GM19372 (cell line): ENCODE measurements around the gene C4orf51.
"Not testable (repeated sequence)": the region's sequence is repeated elsewhere in the genome, so short reads cannot be mapped to it uniquely, and the experiment has no call there.

Source experiments
- ATAC-seq: cut with Tn5 transposase; IDR thresholded peaks from one replicate; pipeline ENCODE4 v1.9.1; 2021; ENCODE audit warnings: mild to moderate bottlenecking, low read depth, moderate library complexity; ENCODE audit not compliant: unreplicated experiment

C4orf51 gene

GRCh38 chr4:145679991-145680455 is at the start of gene C4orf51:
TSS of gene C4orf51 (plus strand) at chr4:145680146. CDS start at chr4:145680204, 58 bp downstream.
- ATAC-seq: no peak

- no peak for ATAC-seq
Observed at GRCh38 chr4:145635117-145635516, 44.8 kb upstream of the C4orf51 start.

GRCh38 chr4:145635630-145636029 is 44.3 kb upstream of the C4orf51 start:
- ATAC-seq: no peak

- ATAC-seq: no peak
Observed at GRCh38 chr4:145639186-145639698, 40.7 kb upstream of the C4orf51 start.

- ATAC-seq: not testable (repeated sequence)
Observed at GRCh38 chr4:145640236-145640635, 39.7 kb upstream of the C4orf51 start.

GRCh38 chr4:145643295-145643694 is 36.7 kb upstream of the C4orf51 start:
- no peak for ATAC-seq

GRCh38 chr4:145644699-145645098 is 35.2 kb upstream of the C4orf51 start:
- no peak for ATAC-seq

- ATAC-seq: no peak
Observed at GRCh38 chr4:145656156-145656555, 23.8 kb upstream of the C4orf51 start.

GRCh38 chr4:145660064-145660463 is 19.9 kb upstream of the C4orf51 start:
- no peak for ATAC-seq

GRCh38 chr4:145663194-145663593 is 16.8 kb upstream of the C4orf51 start:
- no peak for ATAC-seq

GRCh38 chr4:145665773-145666172 is 14.2 kb upstream of the C4orf51 start:
- no peak for ATAC-seq

GRCh38 chr4:145670422-145670821 is 9.5 kb upstream of the C4orf51 start:
- no peak for ATAC-seq

GRCh38 chr4:145679520-145679919 is 426 bp upstream of the C4orf51 start:
- no peak for ATAC-seq

- ATAC-seq: no peak
Observed at GRCh38 chr4:145680902-145681301, 956 bp downstream of the C4orf51 start.

- ATAC-seq: no peak
Observed at GRCh38 chr4:145681518-145681917, 1.6 kb downstream of the C4orf51 start.

- ATAC-seq: no peak
Observed at GRCh38 chr4:145681956-145682355, 2.0 kb downstream of the C4orf51 start.

GRCh38 chr4:145686991-145687390 is 7.0 kb downstream of the C4orf51 start:
- no peak for ATAC-seq

- ATAC-seq: no peak
Observed at GRCh38 chr4:145690610-145691009, 10.7 kb downstream of the C4orf51 start.

- ATAC-seq: not testable (repeated sequence)
Observed at GRCh38 chr4:145691416-145691815, 11.5 kb downstream of the C4orf51 start.

- no peak for ATAC-seq
Observed at GRCh38 chr4:145694929-145695328, 15.0 kb downstream of the C4orf51 start.

- ATAC-seq: no peak
Observed at GRCh38 chr4:145697332-145697731, 17.4 kb downstream of the C4orf51 start.

GRCh38 chr4:145698507-145698906 is 18.6 kb downstream of the C4orf51 start:
- no peak for ATAC-seq
